GM23248 (cell line): ENCODE data around the gene CEP78.

Source experiments
- EZH2 ChIP-seq: fragments of 200-600 bp; sonication (generic); IDR thresholded peaks from 2 replicates; pipeline ENCODE4 v1.6.1; 2018; ENCODE audit warnings: antibody characterized with exemption, mild to moderate bottlenecking; ENCODE audit not compliant: insufficient read depth, poor library complexity, severe bottlenecking
- EZH2phosphoT487 ChIP-seq: fragments of 200-600 bp; sonication (generic); IDR thresholded peaks from 2 replicates; pipeline ENCODE4 v1.6.1; 2018; ENCODE audit warnings: antibody characterized with exemption, moderate library complexity, mild to moderate bottlenecking, low read depth; ENCODE audit not compliant: insufficient read depth

GRCh38 chr9:78296893-78297671 is 61.2 kb downstream of the CEP78 start, which contains the start of gene PSAT1:
- TF ChIP-seq EZH2phosphoT487: no peak
- no peak for TF ChIP-seq EZH2
